ENCODE data around the gene CFAP68. TPM values are rescaled to one million over a fixed set of nuclear protein-coding genes. Genes with fewer than 3 reads are reported as not detected.

CFAP68 gene
- total RNA-seq, 1 experiment from 2014 or later: 49.6 TPM

- TF ChIP-seq, protein P1, sequence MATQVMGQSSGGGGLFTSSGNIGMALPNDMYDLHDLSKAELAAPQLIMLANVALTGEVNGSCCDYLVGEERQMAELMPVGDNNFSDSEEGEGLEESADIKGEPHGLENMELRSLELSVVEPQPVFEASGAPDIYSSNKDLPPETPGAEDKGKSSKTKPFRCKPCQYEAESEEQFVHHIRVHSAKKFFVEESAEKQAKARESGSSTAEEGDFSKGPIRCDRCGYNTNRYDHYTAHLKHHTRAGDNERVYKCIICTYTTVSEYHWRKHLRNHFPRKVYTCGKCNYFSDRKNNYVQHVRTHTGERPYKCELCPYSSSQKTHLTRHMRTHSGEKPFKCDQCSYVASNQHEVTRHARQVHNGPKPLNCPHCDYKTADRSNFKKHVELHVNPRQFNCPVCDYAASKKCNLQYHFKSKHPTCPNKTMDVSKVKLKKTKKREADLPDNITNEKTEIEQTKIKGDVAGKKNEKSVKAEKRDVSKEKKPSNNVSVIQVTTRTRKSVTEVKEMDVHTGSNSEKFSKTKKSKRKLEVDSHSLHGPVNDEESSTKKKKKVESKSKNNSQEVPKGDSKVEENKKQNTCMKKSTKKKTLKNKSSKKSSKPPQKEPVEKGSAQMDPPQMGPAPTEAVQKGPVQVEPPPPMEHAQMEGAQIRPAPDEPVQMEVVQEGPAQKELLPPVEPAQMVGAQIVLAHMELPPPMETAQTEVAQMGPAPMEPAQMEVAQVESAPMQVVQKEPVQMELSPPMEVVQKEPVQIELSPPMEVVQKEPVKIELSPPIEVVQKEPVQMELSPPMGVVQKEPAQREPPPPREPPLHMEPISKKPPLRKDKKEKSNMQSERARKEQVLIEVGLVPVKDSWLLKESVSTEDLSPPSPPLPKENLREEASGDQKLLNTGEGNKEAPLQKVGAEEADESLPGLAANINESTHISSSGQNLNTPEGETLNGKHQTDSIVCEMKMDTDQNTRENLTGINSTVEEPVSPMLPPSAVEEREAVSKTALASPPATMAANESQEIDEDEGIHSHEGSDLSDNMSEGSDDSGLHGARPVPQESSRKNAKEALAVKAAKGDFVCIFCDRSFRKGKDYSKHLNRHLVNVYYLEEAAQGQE (IDR thresholded peaks at IDR 0.05; ENCODE audit: low read depth): no peak
- TF ChIP-seq ATF3 (IDR thresholded peaks at IDR 0.05): no peak
- no peak for TF ChIP-seq MAX (IDR thresholded peaks at IDR 0.05)
- no peak for TF ChIP-seq SRF (IDR thresholded peaks at IDR 0.05; ENCODE audit: low read depth)
- TF ChIP-seq ZNF274 (IDR thresholded peaks at IDR 0.05; ENCODE audit: low read depth, low read length): no peak
Measured at GRCh38 chr11:111923351-111923788, 44.0 kb downstream of the CFAP68 start (continued).

GRCh38 chr11:111923951-111924350 lies 44.6 kb downstream of the CFAP68 start:
- Histone ChIP-seq H4K20me1 (ENCODE audit: insufficient read depth) (no peaks in the 10 kb centered on the region), H3K27me3 (ENCODE audit: insufficient read depth, low read length) (no peaks in the 10 kb centered on the region), H3K36me3 (ENCODE audit: control insufficient read depth in 1 of 2, insufficient read depth in 2 of 2, low read length in 2 of 2) (no peaks in the 10 kb centered on the region), H3K79me2 (ENCODE audit: insufficient read depth, low read length) (no peaks in the 10 kb centered on the region), H3K27ac (ENCODE audit: low read depth, low read length) (no peak overlapping the region), H3K4me2 (ENCODE audit: low read length) (no peak overlapping the region), H3K9me2 (ENCODE audit: insufficient read depth) (no peaks in the 10 kb centered on the region), H3K4me3 (replicated peaks in 1 of 2; ENCODE audit: low read depth in 1 of 2, low read length in 2 of 2) (no peak overlapping the region), H2AFZ (ENCODE audit: low read depth, low read length, poor library complexity, severe bottlenecking) (no peak overlapping the region), H3K9me3 (ENCODE audit: control insufficient read depth in 1 of 2, insufficient read depth in 1 of 2, low read depth in 1 of 2, low read length in 2 of 2) (no peaks in the 10 kb centered on the region), H3K9ac (ENCODE audit: low read length) (no peak overlapping the region), H3K4me1 (ENCODE audit: control insufficient read depth in 1 of 2, insufficient read depth in 2 of 2, low read length in 2 of 2) (peaks cover 10 to 22% of the 10 kb centered on the region in 2 experiments)
- ATAC-seq (no peak), DNase-seq (ENCODE audit: low read depth, low spot score) (no peak)
- intact Hi-C loops (cut with micrococcal nuclease): no loop called here
- POLR2A ChIA-PET: no interaction called here
- RAD21 ChIA-PET (ENCODE audit: low non-redundant PET in 1 of 2, low total read pairs in 2 of 2, uncharacterized antibody in 2 of 2, unreplicated experiment in 2 of 2): no interaction called here
- BruUV-seq (replicated peaks): no TSS peak
- CTCF ChIA-PET: no interaction called here
- no peak for TF ChIP-seq SRF (IDR thresholded peaks at IDR 0.05; ENCODE audit: low read depth)
